ENCODE results near the gene PICALM.

PICALM gene

DNA sequence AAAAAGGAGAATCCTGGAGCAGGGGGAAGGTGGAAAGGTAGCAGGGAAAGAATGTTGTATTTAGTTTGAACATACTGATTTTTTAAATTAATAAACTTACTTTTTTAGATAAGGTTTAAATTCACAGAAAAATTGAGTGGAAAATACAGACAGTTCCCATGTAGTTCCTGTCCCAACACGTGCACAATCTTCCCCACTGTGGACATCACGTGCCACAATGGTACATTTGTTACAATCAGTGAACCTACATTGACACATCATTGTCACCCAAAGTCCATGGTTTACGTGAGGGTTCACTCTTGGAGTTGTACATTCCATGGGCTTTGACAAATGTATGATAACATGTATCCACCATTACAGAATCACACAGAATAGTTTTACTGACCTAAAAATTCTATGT, 10.5 kb upstream of the PICALM start:
- no peak for FAIRE-seq
- TF ChIP-seq, protein P1, sequence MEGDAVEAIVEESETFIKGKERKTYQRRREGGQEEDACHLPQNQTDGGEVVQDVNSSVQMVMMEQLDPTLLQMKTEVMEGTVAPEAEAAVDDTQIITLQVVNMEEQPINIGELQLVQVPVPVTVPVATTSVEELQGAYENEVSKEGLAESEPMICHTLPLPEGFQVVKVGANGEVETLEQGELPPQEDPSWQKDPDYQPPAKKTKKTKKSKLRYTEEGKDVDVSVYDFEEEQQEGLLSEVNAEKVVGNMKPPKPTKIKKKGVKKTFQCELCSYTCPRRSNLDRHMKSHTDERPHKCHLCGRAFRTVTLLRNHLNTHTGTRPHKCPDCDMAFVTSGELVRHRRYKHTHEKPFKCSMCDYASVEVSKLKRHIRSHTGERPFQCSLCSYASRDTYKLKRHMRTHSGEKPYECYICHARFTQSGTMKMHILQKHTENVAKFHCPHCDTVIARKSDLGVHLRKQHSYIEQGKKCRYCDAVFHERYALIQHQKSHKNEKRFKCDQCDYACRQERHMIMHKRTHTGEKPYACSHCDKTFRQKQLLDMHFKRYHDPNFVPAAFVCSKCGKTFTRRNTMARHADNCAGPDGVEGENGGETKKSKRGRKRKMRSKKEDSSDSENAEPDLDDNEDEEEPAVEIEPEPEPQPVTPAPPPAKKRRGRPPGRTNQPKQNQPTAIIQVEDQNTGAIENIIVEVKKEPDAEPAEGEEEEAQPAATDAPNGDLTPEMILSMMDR (IDR thresholded peaks at IDR 0.05; ENCODE audit: insufficient read depth, missing control alignments) = no peak
- no peak for DNase-seq (ENCODE audit: insufficient read length, low spot score)

DNA sequence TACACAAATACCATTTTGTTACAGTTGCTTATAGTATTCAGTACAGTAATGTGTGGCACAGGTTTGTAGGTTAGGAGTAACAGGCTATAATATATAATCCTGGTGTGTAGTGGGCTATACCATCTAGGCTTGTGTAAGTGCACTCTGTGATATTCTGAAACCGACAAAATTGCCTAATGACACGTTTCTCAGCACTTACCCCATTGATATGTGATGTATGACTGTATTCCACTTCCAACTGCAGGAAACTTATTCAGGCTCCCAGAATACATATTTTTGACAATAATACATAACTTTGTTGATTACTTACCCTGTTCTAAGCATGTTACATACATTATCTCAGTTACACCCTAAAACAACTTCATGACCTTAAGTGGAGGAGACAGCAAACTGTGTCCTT, 5.1 kb upstream of the PICALM start:
- DNase-seq (ENCODE audit: insufficient read length, low spot score) (no peak), FAIRE-seq (no peak)
- TF ChIP-seq, protein P1 (IDR thresholded peaks at IDR 0.05; ENCODE audit: insufficient read depth, missing control alignments) = no peak

DNA sequence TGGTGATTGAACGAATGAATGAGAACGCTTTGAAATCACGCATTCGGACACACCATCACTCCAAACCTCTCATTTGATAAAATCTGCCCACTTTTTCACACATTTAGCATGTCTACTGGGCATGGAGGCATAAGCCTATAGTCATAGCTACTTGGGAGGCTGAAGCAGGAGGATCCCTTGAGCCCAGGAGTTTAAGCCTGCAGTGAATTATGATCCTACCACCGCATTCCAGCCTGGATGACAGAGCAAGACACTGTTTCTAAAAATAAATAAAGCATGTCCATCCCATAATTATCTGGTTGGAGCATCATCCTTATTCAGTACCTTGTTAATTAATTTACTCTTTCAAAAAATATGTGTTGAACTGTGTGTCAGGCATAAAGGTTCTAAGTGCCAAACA, 3.3 kb upstream of the PICALM start:
- TF ChIP-seq, protein P1 (IDR thresholded peaks at IDR 0.05; ENCODE audit: insufficient read depth, missing control alignments) = no peak
- no peak for FAIRE-seq
- DNase-seq (ENCODE audit: insufficient read length, low spot score) = no peak

DNA sequence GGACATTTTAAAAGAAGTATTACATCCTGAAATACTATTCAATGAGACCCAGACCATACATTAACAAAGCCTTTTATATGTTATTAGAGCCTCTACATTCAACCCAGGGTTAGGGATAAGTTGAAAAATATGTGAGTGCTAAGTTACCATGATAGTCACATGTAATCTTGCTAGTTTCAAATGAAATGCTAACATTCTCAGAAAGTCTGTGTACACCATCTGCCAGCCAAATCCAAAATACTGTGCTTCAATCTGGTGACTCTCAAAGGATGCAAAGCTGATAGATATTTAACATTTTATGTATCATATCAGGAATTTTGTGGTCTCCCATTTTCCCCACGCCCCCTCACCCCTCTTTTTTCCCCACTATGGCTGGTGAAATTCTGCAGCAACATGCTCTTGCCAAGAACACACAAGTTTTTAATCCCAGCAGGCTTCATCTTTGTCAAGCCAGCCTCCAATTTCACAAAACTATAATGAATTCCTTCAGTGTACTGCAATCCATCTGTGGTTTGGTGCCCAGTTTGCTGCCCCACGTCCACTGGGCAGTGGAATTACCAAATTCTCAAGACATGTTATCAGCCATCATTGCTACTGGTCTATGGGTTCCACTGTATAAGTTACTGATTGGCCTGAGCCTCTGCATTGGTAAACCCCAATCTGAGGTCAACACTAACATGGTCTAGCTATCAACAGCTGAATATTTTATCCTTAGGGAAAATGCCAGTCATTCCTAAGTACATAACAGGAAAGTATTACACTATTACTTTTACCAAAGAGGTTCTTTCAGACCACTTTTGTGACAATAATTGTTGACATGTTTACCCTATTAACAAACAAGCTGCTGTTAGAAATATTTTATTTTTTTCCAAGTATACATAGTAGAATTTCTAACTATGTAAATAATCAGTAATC, 1.5 kb upstream of the PICALM start:
- no peak for FAIRE-seq
- TF ChIP-seq, protein P1 (IDR thresholded peaks at IDR 0.05; ENCODE audit: insufficient read depth, missing control alignments) = no peak
- no peak for DNase-seq (ENCODE audit: insufficient read length, low spot score)

DNA sequence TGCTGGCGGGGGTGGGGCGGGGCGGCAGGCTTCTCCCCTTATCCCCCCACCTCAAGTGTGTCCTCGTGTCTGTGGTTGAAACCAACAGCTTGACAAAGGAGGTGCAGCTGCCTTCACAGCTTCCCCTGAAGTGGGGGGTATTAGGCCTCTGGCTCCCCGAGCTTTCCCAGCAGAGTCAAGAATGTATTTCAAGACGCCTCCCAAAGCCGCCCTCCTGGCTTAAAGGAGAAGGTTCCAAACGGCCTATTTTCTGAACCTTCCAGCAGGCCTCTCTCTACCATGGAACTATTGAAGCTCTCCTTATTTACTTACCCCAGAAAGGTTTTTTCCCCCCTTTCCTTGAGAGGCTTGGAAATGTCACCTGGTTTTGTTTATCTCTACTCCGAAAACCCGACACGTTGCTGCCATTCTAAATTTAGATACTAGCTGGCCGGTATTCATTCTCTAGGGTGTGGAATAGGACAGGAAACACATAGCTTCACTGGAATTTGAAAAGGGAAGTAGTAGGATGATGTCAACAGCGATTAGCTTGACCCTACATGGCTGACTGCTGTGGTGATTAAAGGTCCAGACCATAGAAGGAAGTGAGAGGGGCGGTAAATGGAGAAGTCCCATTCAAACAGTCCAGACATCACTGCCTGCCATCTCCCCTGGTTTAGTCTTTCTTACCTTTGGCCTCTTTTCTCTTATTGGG, 671 bp upstream of the PICALM start:
- FAIRE-seq (no peak), DNase-seq (ENCODE audit: insufficient read length, low spot score) (no peak)
- TF ChIP-seq, protein P1 (IDR thresholded peaks at IDR 0.05; ENCODE audit: insufficient read depth, missing control alignments) = no peak

DNA sequence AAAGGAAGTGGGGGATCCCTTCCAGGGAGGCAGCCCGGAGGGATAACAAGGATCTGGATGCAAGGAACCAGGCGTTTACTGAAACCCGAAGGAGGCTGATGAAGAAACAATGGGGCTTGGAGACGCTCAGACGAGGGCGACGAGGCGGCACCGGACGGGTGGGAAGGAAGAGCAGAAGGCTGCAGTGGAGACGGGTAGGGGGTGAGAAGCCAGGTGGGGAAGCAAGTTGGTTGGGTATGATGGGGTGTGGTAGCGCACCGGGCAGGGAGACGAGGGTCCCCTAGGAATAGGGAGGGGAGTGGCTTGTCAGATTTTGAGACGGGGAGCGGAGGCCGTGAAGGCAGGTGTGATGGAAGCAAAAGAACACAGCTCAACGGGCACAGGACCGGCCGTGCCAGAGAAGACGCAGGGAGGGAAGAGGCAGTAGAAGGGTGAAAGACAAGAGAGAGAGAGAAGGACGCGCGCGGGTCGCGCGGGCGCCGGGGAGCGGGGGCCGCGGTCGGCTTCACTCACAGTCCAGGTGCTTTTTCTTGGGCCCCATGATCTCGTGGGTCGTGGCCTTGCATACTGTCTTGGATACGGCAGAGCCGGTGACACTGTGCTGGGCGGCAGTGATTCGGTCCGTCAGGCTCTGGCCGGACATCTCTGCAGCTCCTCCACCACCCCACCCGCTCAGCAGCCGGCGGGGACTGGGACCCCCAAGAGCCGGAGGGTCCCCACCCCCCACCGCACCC, 579 bp downstream of the PICALM start:
- no peak for FAIRE-seq
- TF ChIP-seq, protein P1 (IDR thresholded peaks at IDR 0.05; ENCODE audit: insufficient read depth, missing control alignments) = no peak
- DNase-seq (ENCODE audit: insufficient read length, low spot score) = no peak

Measured in D721Med (cell line).